Upper lobe of right lung (tissue), 1 donor: Measurements from ENCODE around the gene TAF3. TPM values are rescaled to one million over a fixed set of nuclear protein-coding genes. Genes with fewer than 3 reads are reported as not detected.

Experiments
- ATAC-seq: fragments of 200-7000 bp; cut with Tn5 transposase; one replicate; pipeline ENCODE4 v1.9.1; 2020; ENCODE audit warnings: mild to moderate bottlenecking, moderate library complexity
- DNase-seq: peaks from one replicate; pipeline ENCODE4 v3.0.0-alpha.2; 2020
- H3K27ac ChIP-seq: fragments of 200-600 bp; one replicate; pipeline ENCODE4 v1.8.0; 2022
- H3K27me3 ChIP-seq: fragments of 200-600 bp; one replicate; pipeline ENCODE4 v1.8.0; 2022; ENCODE audit warnings: mild to moderate bottlenecking
- H3K36me3 ChIP-seq: fragments of 200-600 bp; one replicate; pipeline ENCODE4 v1.8.0; 2022
- H3K4me1 ChIP-seq: fragments of 200-600 bp; one replicate; pipeline ENCODE4 v1.8.0; 2022
- H3K4me3 ChIP-seq: fragments of 200-600 bp; one replicate; pipeline ENCODE4 v1.8.0; 2022; ENCODE audit warnings: mild to moderate bottlenecking
- H3K9me3 ChIP-seq: fragments of 200-600 bp; one replicate; pipeline ENCODE4 v1.8.0; 2022
- intact Hi-C: fragments of 100-400 bp; cut with DNase I; formaldehyde crosslinking; loops from one replicate; pipeline ENCODE4 v1.11.0; 2022
- total RNA-seq: library from RNA; stranded (reverse); fragmentation: NEBNext Ultra II Directional; extraction: Animal tissue kit (Norgen Biotek cat#: 25700); gene quantifications from one replicate; pipeline ENCODE4 v1.2.1, GENCODE V29; 2021
- TF ChIP-seq, protein P1 (sequence below): fragments of 200-600 bp; IDR thresholded peaks from one replicate; pipeline ENCODE4 v1.8.0; 2022; ENCODE audit warnings: antibody characterized with exemption
- donor health status: DM: no; HTN: yes; CAD: no; lungs with severe emphysema.

Gene TAF3
- total RNA-seq, 1 donor from 2014 or later, result 11.8 TPM

DNA sequence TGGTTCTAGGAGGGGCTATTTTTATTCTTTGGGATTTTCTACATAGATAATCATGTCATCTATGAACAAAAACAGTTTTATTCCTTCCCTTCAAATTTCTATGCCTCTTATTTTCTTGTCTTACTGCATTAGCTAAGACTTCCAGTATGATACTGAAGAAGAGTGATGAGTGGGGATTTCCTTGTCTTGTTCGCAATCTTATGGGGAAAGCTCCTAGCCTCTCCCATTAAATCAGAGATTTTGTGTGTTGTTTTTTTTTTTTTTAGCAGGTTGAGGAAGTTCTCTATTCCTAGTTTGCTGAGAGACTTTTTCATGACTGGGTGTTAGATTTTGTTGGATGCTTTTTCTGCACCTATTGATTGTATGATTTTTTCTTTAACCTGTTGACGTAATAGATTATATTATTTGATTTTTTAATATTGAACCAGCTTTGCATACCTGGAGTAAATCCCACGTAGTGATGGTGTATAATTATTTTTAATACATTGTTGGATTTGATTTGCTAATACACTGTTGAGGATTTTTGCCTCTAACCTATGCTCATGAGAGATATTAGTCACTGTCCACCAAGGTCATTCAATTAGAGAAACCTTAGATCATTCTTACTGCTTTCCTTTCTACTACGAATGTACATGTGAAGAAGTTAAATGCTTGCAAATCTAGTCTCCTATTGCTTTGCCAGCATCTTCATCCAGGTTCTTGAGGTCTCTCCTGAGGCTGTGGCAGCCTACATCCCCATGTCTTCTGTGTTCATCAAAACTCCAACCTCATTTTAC lies 23.9 kb upstream of the TAF3 start:
- Histone ChIP-seq H3K27me3 (no peaks in the 10 kb centered on the region), H3K36me3 (peaks cover 31% of the 10 kb centered on the region), H3K9me3 (no peaks in the 10 kb centered on the region), H3K4me1 (peaks cover 19% of the 10 kb centered on the region), H3K4me3 (no peak overlapping the region), H3K27ac (no peak overlapping the region)
- TF ChIP-seq, protein P1, sequence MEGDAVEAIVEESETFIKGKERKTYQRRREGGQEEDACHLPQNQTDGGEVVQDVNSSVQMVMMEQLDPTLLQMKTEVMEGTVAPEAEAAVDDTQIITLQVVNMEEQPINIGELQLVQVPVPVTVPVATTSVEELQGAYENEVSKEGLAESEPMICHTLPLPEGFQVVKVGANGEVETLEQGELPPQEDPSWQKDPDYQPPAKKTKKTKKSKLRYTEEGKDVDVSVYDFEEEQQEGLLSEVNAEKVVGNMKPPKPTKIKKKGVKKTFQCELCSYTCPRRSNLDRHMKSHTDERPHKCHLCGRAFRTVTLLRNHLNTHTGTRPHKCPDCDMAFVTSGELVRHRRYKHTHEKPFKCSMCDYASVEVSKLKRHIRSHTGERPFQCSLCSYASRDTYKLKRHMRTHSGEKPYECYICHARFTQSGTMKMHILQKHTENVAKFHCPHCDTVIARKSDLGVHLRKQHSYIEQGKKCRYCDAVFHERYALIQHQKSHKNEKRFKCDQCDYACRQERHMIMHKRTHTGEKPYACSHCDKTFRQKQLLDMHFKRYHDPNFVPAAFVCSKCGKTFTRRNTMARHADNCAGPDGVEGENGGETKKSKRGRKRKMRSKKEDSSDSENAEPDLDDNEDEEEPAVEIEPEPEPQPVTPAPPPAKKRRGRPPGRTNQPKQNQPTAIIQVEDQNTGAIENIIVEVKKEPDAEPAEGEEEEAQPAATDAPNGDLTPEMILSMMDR, result no peak
- no peak for DNase-seq
- intact Hi-C loops, result no loop called here
- no peak for ATAC-seq

DNA sequence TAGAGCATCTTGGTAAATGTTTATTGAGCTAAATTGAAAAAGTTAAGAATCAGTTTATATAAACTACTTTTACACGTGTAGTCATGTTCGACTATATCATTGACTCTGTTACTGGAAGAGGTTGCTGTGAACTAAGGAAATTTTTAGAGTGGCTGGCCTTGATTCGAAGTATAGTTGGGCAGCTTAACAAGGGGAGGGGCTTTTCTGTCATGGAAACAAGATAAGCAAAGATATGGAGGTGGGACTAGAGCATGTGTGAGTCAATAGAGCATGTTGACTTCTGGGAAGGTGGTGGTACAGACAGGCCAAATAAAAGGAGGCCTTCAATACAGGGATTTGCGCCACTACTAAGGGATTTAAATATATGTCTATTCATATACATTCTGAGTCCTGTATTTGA lies 22.7 kb upstream of the TAF3 start:
- no peak overlapping the region for H3K27ac ChIP-seq
- peaks cover 43% of the 10 kb centered on the region for H3K36me3 ChIP-seq
- H3K27me3 ChIP-seq, result no peaks in the 10 kb centered on the region
- intact Hi-C loops, result no loop called here
- peaks cover 14% of the 10 kb centered on the region for H3K4me1 ChIP-seq
- H3K9me3 ChIP-seq, result no peaks in the 10 kb centered on the region
- DNase-seq (no peak), ATAC-seq (peak; percentile 84)
- TF ChIP-seq, protein P1, result no peak
- H3K4me3 ChIP-seq, result no peak overlapping the region

DNA sequence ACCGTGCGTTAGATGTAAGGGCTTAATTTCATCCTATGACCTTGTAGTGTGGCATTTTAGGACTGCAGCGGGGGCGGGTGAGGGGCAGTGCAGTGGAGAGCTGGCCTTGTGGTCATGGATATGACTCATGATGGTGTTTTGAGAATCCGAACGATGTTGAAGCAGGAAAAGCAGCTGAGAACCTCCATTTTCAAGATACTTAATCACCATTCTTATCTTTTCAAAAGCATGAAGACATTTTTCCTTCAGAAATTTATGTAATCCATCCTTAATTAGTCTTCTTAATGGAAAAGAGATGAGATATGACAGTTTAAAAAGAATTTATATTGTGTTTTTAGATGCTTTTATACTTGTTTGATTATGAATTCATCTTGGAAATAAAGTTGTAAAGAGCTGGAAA lies 20.7 kb upstream of the TAF3 start:
- intact Hi-C loops, result no loop called here
- no peaks in the 10 kb centered on the region for H3K9me3 ChIP-seq
- H3K4me3 ChIP-seq, result no peak overlapping the region
- H3K27ac ChIP-seq, result no peak overlapping the region
- H3K36me3 ChIP-seq, result peaks cover 63% of the 10 kb centered on the region
- no peaks in the 10 kb centered on the region for H3K27me3 ChIP-seq
- no peak for ATAC-seq
- no peak for DNase-seq
- TF ChIP-seq, protein P1, result no peak
- peaks cover 14% of the 10 kb centered on the region for H3K4me1 ChIP-seq

DNA sequence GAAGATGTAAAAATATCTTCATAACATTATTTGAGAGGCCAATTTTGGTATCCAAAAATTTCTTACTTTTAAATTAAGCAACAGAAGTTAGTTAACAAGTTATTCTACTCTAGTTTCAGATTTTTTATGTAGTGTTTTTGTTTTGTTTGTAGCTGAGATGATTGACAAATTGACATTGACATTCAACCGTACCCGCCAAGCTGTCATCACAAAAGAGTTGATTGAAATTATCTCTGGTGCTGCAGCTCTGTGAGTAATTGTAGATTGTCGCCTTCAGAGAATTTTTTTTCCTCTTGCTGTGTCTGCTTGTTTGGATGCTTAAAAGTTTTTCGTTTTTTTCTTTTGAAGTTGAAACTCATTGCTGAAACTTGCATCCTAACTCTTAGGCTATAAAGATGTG lies 15.7 kb upstream of the TAF3 start:
- Histone ChIP-seq H3K4me3 (no peak overlapping the region), H3K4me1 (no peaks in the 10 kb centered on the region), H3K27me3 (no peaks in the 10 kb centered on the region), H3K9me3 (no peaks in the 10 kb centered on the region), H3K36me3 (peaks cover 100% of the 10 kb centered on the region), H3K27ac (no peak overlapping the region)
- TF ChIP-seq, protein P1, result no peak
- no peak for DNase-seq
- intact Hi-C loops, result no loop called here
- no peak for ATAC-seq

DNA sequence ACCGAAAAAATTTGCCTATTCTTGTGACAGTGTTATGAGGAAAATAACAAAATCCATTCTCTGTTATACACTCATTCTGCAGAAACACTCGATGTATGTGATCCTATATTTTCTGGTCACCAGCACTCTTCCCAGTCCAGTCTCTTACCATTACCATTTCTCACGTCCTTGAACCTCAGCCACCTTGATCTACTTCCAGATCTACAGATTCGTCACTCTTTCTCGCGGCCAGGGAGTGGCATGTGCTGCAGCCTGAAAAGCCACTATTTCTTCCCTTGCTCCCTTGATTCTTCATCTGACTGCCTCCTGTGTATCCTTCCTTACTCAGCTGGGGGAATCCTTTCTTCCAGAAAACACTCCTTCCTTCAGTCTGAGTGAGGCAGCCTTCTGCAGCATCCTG lies 14.1 kb upstream of the TAF3 start:
- Histone ChIP-seq H3K27me3 (no peaks in the 10 kb centered on the region), H3K4me3 (no peak overlapping the region), H3K36me3 (peaks cover 100% of the 10 kb centered on the region), H3K4me1 (no peaks in the 10 kb centered on the region), H3K27ac (no peak overlapping the region), H3K9me3 (no peaks in the 10 kb centered on the region)
- DNase-seq, result no peak
- TF ChIP-seq, protein P1, result no peak
- no peak for ATAC-seq
- intact Hi-C loops, result no loop called here
